ENCODE results near the gene TBC1D4. TPM values are rescaled to one million over a fixed set of nuclear protein-coding genes. Genes with fewer than 3 reads are reported as not detected.

Gene TBC1D4
- total and polyA plus RNA-seq, 2 experiments from 2014 or later = 18.7 to 38.2 TPM

DNA sequence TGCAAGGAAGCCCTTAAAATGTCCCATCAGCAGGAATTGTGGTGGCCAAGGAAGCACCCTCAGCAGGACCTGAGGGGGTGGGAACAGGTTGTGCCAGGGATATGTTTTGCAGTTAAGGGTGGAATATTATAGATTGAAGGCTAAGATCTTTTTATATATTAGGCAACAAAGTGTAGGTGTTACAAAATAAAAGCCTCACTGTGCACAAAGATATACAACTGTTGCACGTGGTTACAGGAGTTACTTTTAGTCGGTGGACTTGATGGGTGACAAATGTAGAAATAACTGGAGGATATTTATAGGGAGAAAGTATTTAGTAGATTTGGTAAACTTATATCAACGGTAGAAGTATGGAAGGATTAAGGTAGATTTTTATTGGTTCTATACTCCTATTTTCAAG lies 35.1 kb downstream of the TBC1D4 start:
- H3K9me3 Mint-ChIP-seq = peaks cover 4% of the 10 kb centered on the region; the same call in 2 of the 3 replicates
- H4K20me1 ChIP-seq (replicated peaks; ENCODE audit: insufficient read depth) = no peaks in the 10 kb centered on the region
- no peak overlapping the region for H2AFZ ChIP-seq
- H3K27ac Mint-ChIP-seq = no peak overlapping the region
- H3K36me3 Mint-ChIP-seq (ENCODE audit: low read depth) = peaks cover 10% of the 10 kb centered on the region; the same call in 2 of the 3 replicates
- 0 out of 2 replicates have a peak, but pooled peaks cover 6% of the 10 kb centered on the region for H3K4me1 ChIP-seq (ENCODE audit: insufficient read depth)
- no peaks in the 10 kb centered on the region for H3F3A ChIP-seq (replicated peaks; ENCODE audit: low read depth)
- peaks cover 2% of the 10 kb centered on the region for H3K27me3 Mint-ChIP-seq (ENCODE audit: insufficient read depth, low read depth, poor library complexity)
- H3K36me3 ChIP-seq (ENCODE audit: insufficient read depth) = no peaks in the 10 kb centered on the region
- H3K4me3 Mint-ChIP-seq = no peak overlapping the region
- H3K27me3 ChIP-seq (ENCODE audit: insufficient read depth) = no peaks in the 10 kb centered on the region
- DNase-seq (ENCODE audit: low spot score) (no peak), ATAC-seq (no peak)
- peaks cover 17% of the 10 kb centered on the region for H3K4me1 Mint-ChIP-seq
- H3K79me2 ChIP-seq (replicated peaks; ENCODE audit: insufficient read depth) = no peaks in the 10 kb centered on the region
- H3K4me2 ChIP-seq = no peak overlapping the region
- H3K4me3 ChIP-seq = no peak overlapping the region
- H3K27ac ChIP-seq (ENCODE audit: low read depth) = no peak overlapping the region
- TF ChIP-seq ZNF114 (CRISPR knock-in tag; IDR thresholded peaks at IDR 0.05) = no peak
- TF ChIP-seq NANOG (IDR thresholded peaks at IDR 0.05; ENCODE audit: borderline replicate concordance) = no peak
- TF ChIP-seq POLR2AphosphoS5 (IDR thresholded peaks at IDR 0.05; ENCODE audit: low read depth) = no peak
- H3K9me2 ChIP-seq (ENCODE audit: insufficient read depth) = no peaks in the 10 kb centered on the region

DNA sequence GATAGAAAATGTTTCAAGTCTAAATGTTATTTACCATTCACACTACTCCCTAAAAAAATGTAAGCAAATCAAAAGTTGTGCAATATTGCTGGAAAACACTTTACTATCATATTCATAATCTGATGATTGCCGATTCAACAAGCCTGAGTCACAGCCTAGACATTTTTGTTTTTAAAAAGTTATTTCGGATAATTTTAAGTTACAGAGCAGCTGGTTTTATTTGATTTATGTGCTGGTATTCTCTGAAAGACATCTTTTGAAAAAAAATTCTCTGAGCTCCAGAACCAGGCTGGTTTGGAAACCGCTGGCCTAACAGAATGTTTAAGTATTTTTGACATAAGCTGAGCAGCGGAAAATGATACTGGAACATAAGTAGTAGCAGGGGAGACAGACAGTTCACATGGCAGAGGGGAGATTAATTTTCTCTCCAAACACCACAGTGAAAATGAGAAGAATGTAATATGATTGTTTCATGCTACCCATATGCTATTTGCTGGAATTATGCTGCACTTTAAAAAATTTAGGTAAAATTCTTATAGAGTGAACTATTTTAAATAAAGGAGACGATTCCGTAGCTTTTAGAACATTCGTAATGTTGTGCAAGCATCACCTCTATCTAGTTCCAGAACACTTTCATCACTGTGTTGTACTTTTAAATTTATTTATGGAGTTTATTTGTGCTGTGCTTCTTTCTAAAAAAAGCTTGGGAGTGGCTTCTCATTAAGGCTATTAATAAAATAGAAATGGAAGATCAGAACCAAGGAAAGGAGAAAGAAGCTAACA lies 36.1 kb downstream of the TBC1D4 start:
- Mint-ChIP-seq H3K27ac (no peak overlapping the region), H3K27me3 (ENCODE audit: insufficient read depth, low read depth, poor library complexity) (peaks cover 2% of the 10 kb centered on the region), H3K4me3 (no peak overlapping the region), H3K9me3 (peaks cover 4% of the 10 kb centered on the region; the same call in 2 of the 3 replicates), H3K36me3 (ENCODE audit: low read depth) (peaks cover 10% of the 10 kb centered on the region; the same call in 2 of the 3 replicates), H3K4me1 (peaks cover 15% of the 10 kb centered on the region)
- no peak overlapping the region for H3K27ac ChIP-seq (ENCODE audit: low read depth)
- H3K27me3 ChIP-seq (ENCODE audit: insufficient read depth) = no peaks in the 10 kb centered on the region
- H2AFZ ChIP-seq = no peak overlapping the region
- H3K79me2 ChIP-seq (replicated peaks; ENCODE audit: insufficient read depth) = no peaks in the 10 kb centered on the region
- H4K20me1 ChIP-seq (replicated peaks; ENCODE audit: insufficient read depth) = no peaks in the 10 kb centered on the region
- H3K4me1 ChIP-seq (ENCODE audit: insufficient read depth) = 0 out of 2 replicates have a peak, but pooled peaks cover 3% of the 10 kb centered on the region
- H3K4me2 ChIP-seq = no peak overlapping the region
- no peaks in the 10 kb centered on the region for H3F3A ChIP-seq (replicated peaks; ENCODE audit: low read depth)
- H3K9me2 ChIP-seq (ENCODE audit: insufficient read depth) = no peaks in the 10 kb centered on the region
- no peak for ATAC-seq
- no peak for DNase-seq (ENCODE audit: low spot score)
- H3K36me3 ChIP-seq (ENCODE audit: insufficient read depth) = no peaks in the 10 kb centered on the region
- no peak overlapping the region for H3K4me3 ChIP-seq
- TF ChIP-seq EZH2phosphoT487 (IDR thresholded peaks at IDR 0.05; ENCODE audit: unreplicated experiment) = no peak
- no peak for TF ChIP-seq NANOG (IDR thresholded peaks at IDR 0.05; ENCODE audit: borderline replicate concordance)
- TF ChIP-seq CREB1 (CRISPR knock-in tag; IDR thresholded peaks at IDR 0.05; ENCODE audit: low read depth) = no peak
- TF ChIP-seq, protein P1, sequence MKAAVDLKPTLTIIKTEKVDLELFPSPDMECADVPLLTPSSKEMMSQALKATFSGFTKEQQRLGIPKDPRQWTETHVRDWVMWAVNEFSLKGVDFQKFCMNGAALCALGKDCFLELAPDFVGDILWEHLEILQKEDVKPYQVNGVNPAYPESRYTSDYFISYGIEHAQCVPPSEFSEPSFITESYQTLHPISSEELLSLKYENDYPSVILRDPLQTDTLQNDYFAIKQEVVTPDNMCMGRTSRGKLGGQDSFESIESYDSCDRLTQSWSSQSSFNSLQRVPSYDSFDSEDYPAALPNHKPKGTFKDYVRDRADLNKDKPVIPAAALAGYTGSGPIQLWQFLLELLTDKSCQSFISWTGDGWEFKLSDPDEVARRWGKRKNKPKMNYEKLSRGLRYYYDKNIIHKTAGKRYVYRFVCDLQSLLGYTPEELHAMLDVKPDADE (IDR thresholded peaks at IDR 0.05) = no peak
- TF ChIP-seq, protein P2, sequence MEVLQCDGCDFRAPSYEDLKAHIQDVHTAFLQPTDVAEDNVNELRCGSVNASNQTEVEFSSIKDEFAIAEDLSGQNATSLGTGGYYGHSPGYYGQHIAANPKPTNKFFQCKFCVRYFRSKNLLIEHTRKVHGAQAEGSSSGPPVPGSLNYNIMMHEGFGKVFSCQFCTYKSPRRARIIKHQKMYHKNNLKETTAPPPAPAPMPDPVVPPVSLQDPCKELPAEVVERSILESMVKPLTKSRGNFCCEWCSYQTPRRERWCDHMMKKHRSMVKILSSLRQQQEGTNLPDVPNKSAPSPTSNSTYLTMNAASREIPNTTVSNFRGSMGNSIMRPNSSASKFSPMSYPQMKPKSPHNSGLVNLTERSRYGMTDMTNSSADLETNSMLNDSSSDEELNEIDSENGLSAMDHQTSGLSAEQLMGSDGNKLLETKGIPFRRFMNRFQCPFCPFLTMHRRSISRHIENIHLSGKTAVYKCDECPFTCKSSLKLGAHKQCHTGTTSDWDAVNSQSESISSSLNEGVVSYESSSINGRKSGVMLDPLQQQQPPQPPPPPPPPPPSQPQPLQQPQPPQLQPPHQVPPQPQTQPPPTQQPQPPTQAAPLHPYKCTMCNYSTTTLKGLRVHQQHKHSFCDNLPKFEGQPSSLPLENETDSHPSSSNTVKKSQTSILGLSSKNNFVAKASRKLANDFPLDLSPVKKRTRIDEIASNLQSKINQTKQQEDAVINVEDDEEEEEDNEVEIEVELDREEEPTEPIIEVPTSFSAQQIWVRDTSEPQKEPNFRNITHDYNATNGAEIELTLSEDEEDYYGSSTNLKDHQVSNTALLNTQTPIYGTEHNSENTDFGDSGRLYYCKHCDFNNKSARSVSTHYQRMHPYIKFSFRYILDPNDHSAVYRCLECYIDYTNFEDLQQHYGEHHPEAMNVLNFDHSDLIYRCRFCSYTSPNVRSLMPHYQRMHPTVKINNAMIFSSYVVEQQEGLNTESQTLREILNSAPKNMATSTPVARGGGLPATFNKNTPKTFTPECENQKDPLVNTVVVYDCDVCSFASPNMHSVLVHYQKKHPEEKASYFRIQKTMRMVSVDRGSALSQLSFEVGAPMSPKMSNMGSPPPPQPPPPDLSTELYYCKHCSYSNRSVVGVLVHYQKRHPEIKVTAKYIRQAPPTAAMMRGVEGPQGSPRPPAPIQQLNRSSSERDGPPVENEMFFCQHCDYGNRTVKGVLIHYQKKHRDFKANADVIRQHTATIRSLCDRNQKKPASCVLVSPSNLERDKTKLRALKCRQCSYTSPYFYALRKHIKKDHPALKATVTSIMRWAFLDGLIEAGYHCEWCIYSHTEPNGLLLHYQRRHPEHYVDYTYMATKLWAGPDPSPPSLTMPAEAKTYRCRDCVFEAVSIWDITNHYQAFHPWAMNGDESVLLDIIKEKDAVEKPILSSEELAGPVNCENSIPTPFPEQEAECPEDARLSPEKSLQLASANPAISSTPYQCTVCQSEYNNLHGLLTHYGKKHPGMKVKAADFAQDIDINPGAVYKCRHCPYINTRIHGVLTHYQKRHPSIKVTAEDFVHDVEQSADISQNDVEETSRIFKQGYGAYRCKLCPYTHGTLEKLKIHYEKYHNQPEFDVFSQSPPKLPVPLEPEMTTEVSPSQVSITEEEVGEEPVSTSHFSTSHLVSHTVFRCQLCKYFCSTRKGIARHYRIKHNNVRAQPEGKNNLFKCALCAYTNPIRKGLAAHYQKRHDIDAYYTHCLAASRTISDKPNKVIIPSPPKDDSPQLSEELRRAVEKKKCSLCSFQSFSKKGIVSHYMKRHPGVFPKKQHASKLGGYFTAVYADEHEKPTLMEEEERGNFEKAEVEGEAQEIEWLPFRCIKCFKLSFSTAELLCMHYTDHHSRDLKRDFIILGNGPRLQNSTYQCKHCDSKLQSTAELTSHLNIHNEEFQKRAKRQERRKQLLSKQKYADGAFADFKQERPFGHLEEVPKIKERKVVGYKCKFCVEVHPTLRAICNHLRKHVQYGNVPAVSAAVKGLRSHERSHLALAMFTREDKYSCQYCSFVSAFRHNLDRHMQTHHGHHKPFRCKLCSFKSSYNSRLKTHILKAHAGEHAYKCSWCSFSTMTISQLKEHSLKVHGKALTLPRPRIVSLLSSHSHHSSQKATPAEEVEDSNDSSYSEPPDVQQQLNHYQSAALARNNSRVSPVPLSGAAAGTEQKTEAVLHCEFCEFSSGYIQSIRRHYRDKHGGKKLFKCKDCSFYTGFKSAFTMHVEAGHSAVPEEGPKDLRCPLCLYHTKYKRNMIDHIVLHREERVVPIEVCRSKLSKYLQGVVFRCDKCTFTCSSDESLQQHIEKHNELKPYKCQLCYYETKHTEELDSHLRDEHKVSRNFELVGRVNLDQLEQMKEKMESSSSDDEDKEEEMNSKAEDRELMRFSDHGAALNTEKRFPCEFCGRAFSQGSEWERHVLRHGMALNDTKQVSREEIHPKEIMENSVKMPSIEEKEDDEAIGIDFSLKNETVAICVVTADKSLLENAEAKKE (CRISPR knock-in tag; IDR thresholded peaks at IDR 0.05) = no peak
- TF ChIP-seq POLR2AphosphoS5 (IDR thresholded peaks at IDR 0.05; ENCODE audit: low read depth) = no peak
- TF ChIP-seq EZH2 (IDR thresholded peaks at IDR 0.05; ENCODE audit: low read depth, unreplicated experiment) = no peak
- TF ChIP-seq, protein P3, sequence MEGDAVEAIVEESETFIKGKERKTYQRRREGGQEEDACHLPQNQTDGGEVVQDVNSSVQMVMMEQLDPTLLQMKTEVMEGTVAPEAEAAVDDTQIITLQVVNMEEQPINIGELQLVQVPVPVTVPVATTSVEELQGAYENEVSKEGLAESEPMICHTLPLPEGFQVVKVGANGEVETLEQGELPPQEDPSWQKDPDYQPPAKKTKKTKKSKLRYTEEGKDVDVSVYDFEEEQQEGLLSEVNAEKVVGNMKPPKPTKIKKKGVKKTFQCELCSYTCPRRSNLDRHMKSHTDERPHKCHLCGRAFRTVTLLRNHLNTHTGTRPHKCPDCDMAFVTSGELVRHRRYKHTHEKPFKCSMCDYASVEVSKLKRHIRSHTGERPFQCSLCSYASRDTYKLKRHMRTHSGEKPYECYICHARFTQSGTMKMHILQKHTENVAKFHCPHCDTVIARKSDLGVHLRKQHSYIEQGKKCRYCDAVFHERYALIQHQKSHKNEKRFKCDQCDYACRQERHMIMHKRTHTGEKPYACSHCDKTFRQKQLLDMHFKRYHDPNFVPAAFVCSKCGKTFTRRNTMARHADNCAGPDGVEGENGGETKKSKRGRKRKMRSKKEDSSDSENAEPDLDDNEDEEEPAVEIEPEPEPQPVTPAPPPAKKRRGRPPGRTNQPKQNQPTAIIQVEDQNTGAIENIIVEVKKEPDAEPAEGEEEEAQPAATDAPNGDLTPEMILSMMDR (conservative IDR thresholded peaks at IDR 0.05; ENCODE audit: low read depth in 2 of 2) = no peak
